Fibroblast of skin of abdomen (primary cell): ENCODE measurements around the gene MAVS.

ENCODE experiments used
- DNase-seq: peaks from one replicate; pipeline ENCODE4 v3.0.0-alpha.2; 2013

MAVS gene

GRCh38 chr20:3915691-3916090 lies 69.1 kb downstream of the MAVS start:
- DNase-seq: no peak

- no peak for DNase-seq
These were observed 69.7 kb downstream of the MAVS start for GRCh38 chr20:3916364-3916763.

GRCh38 chr20:3919352-3919751 lies 72.7 kb downstream of the MAVS start:
- DNase-seq: peak; percentile 51

- DNase-seq: no peak
These were observed 75.8 kb downstream of the MAVS start for GRCh38 chr20:3922223-3922982.

GRCh38 chr20:3922983-3923339 lies 76.3 kb downstream of the MAVS start:
- no peak for DNase-seq

GRCh38 chr20:3923818-3924217 lies 77.2 kb downstream of the MAVS start:
- peak; percentile 36 for DNase-seq

GRCh38 chr20:3924304-3925112 lies 77.9 kb downstream of the MAVS start:
- no peak for DNase-seq

- DNase-seq: no peak
These were observed 78.6 kb downstream of the MAVS start for GRCh38 chr20:3925113-3925695.
